HFF-Myc (cell line): Measurements from ENCODE around the gene AP4E1.

Experiments
- DNase-seq: peaks from one replicate; pipeline ENCODE4 v3.0.0-alpha.2; 2011; ENCODE audit warnings: low read depth; ENCODE audit errors: extremely low read depth
- H3K4me3 ChIP-seq: replicated peaks from 2 replicates; pipeline ENCODE4 v1.5.1; 2011; ENCODE audit warnings: low read depth, mild to moderate bottlenecking, control low read depth, low read length
- CTCF ChIP-seq: IDR thresholded peaks from 2 replicates; pipeline ENCODE4 v1.5.1; 2012; ENCODE audit warnings: mild to moderate bottlenecking, low read depth, low read length, control low read depth; ENCODE audit errors: missing control alignments

Gene AP4E1

GRCh38 chr15:50968353-50968752 lies 59.9 kb downstream of the AP4E1 start:
- DNase-seq, result no peak
- no peak overlapping the region for H3K4me3 ChIP-seq
- TF ChIP-seq CTCF, result no peak

GRCh38 chr15:50970524-50970923 lies 62.0 kb downstream of the AP4E1 start:
- no peak for DNase-seq
- no peak overlapping the region for H3K4me3 ChIP-seq
- TF ChIP-seq CTCF, result no peak

- no peak for TF ChIP-seq CTCF
- DNase-seq, result no peak
- no peak overlapping the region for H3K4me3 ChIP-seq
Measured at GRCh38 chr15:50971115-50971514, 62.6 kb downstream of the AP4E1 start.

GRCh38 chr15:50971542-50971941 lies 63.1 kb downstream of the AP4E1 start:
- H3K4me3 ChIP-seq, result no peak overlapping the region

GRCh38 chr15:50973605-50974004 lies 65.1 kb downstream of the AP4E1 start:
- no peak overlapping the region for H3K4me3 ChIP-seq
- no peak for TF ChIP-seq CTCF
- DNase-seq, result no peak

More at GRCh38 chr15:50971542-50971941, 63.1 kb downstream of the AP4E1 start:
- TF ChIP-seq CTCF, result no peak
- no peak for DNase-seq

- no peak overlapping the region for H3K4me3 ChIP-seq
- DNase-seq, result no peak
- no peak for TF ChIP-seq CTCF
Measured at GRCh38 chr15:50977162-50977561, 68.7 kb downstream of the AP4E1 start.

- TF ChIP-seq CTCF, result no peak
- H3K4me3 ChIP-seq, result no peak overlapping the region
- DNase-seq, result no peak
Measured at GRCh38 chr15:50978580-50978979, 70.1 kb downstream of the AP4E1 start.
